22Rv1 (cell line): ENCODE measurements around the gene LRRC49.

Experiments used
- H3K27ac ChIP-seq: fragments of 450-650 bp; 2 replicates; pipeline ENCODE4 v1.5.1; 2017
- ZFX ChIP-seq: fragments of 450-650 bp; IDR thresholded peaks from 2 replicates; pipeline ENCODE4 v1.6.1; 2017; ENCODE audit warnings: antibody characterized with exemption, borderline replicate concordance
- TF ChIP-seq, protein P1 (sequence below): fragments of 450-650 bp; IDR thresholded peaks from 2 replicates; pipeline ENCODE4 v1.5.1; 2017; ENCODE audit warnings: mild to moderate bottlenecking

LRRC49 gene

DNA sequence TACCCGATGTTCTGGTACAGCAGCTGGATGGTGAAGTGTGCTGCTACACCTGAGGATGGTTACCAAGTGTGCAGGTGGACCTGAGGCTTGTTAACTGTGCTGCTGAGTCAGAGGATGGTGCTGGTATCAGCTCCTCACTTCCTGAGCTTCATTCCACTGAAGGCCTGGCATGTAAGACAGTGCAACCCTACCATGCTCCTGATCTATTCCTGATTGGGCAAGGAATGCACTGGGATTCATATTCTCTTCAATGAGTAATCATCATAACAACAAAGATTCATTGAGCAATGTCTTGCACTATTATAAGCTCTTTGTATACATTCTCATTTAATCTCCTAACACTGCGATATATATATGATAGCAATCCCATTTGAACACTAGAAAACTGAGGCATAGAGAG lies 159.7 kb downstream of the LRRC49 start:
- TF ChIP-seq ZFX, result no peak
- TF ChIP-seq, protein P1, sequence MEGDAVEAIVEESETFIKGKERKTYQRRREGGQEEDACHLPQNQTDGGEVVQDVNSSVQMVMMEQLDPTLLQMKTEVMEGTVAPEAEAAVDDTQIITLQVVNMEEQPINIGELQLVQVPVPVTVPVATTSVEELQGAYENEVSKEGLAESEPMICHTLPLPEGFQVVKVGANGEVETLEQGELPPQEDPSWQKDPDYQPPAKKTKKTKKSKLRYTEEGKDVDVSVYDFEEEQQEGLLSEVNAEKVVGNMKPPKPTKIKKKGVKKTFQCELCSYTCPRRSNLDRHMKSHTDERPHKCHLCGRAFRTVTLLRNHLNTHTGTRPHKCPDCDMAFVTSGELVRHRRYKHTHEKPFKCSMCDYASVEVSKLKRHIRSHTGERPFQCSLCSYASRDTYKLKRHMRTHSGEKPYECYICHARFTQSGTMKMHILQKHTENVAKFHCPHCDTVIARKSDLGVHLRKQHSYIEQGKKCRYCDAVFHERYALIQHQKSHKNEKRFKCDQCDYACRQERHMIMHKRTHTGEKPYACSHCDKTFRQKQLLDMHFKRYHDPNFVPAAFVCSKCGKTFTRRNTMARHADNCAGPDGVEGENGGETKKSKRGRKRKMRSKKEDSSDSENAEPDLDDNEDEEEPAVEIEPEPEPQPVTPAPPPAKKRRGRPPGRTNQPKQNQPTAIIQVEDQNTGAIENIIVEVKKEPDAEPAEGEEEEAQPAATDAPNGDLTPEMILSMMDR, result no peak
- H3K27ac ChIP-seq, result no peak overlapping the region

DNA sequence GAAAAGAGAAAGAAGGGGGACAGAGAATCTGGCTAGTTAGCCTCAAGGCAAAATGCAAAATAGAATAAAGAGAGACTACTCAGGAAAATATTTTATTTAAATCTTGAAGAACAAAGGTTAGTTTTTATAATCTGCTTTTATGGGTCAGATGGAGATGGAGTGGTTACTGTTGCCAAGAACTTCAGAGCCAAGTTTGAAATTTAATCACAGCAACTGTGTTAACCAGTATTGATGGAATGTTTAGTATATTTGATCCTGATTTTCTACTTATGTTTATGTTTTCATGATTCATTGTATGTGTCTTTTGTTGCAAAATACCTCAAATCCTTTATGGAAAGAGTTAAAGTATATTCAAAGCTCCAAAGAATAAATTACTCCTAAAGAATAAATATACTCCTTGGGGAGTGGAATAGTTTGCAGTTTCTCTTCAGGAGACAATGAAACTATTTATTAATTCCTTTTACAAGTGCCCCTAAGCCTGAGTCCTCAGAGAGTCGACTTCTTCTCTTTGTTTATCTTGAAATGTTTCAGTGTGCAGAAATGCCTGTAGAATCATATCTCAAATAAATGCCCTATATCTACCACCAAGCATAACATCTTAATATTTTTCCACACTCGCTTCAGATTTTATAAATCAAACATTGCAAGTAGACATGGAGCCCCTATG lies 161.8 kb downstream of the LRRC49 start:
- H3K27ac ChIP-seq, result no peak overlapping the region
- TF ChIP-seq ZFX, result no peak
- TF ChIP-seq, protein P1, result no peak

DNA sequence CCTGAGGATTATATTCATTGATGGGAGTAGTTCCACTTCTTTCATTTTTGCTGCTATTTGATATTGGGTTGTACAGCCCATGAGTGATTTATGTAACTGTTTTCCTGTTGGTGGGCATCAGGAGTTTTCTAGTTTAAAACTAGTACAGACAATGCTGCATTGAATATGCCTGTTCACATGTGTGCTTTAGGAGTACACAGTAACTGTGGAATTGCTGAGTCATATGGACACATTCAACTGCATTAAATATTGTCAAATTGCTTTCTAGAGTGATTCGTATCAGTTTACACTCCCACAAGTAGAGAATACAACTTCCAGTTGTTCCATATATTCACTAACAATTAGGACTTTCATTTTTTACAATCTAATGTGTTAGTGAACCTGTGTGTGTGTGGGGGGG lies 162.8 kb downstream of the LRRC49 start:
- TF ChIP-seq ZFX, result no peak
- TF ChIP-seq, protein P1, result no peak
- H3K27ac ChIP-seq, result no peak overlapping the region

DNA sequence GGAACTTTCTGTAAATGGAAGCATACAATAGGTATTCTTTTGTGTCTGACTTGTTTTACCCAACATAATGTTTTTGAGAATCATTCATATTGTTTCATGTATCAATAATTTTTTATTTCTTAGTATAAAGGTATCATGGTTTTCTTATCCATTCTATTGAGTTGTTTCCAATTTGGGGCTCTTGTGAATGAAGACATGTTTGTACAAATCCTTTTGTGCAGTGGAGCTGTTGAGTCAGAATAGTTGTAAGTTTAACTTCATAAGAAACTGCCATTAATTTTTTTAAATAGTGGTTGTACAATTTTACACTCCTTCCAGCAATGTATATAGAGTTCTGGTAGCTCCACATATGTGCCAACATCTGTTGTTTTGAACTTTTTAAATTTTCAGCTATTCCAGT lies 163.5 kb downstream of the LRRC49 start:
- H3K27ac ChIP-seq, result no peak overlapping the region
- TF ChIP-seq, protein P1, result no peak
- TF ChIP-seq ZFX, result no peak

DNA sequence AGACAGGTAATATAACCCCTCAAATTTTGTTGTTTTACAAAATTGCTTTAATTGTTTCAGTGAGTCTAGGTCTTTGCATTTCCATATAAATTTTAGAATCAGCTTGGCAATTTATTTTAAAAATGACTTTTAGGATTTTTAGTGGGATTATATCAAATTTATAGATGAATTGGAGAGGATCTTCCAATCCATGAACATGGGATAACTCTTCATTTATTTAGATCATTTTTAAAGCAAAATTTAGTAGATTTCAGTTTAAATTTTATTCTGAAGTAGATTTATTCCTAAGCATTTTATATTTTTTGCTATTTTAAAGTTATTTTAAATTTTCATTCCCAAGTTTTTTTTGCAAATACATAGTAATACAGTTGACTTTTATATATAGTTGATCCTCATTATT lies 164.5 kb downstream of the LRRC49 start:
- no peak for TF ChIP-seq ZFX
- TF ChIP-seq, protein P1, result no peak
- H3K27ac ChIP-seq, result no peak overlapping the region

DNA sequence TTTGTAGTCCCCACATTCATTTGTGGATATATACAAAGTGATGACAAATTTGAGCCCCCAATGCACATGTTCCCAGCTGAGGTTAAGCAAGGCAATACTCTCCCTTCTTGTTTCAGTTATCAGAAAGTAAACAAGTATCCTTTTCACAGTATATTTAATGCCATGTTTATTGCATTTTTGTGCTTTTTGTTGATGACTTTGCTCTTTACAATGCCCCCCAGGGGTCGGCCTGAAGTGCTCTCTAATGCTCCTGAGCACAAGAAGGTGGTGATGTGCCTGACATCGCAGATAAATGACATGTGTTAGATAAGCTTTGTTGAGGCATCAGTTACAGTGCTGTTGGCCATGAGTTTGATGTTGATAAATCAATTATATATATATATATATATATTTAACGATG lies 165.0 kb downstream of the LRRC49 start:
- H3K27ac ChIP-seq, result no peak overlapping the region
- TF ChIP-seq ZFX, result no peak
- TF ChIP-seq, protein P1, result no peak

DNA sequence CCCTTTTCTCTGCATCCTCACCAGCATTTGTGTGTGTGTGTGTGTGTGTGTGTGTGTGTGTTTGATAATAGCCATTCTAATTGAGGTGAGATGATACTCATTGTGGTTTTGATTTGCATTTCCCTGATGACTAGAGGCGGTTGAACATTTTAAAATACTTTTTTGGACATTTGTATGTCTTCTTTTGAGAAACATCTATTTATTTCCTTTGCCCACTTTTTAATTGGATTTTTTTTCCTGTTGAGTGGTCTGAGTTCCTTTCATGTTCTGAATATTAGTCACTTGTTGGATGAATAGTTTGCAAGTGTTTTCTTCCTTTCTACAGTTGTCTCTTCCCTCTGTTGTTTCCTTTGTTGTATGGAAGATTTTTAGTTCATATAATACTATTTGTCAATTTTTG lies 168.4 kb downstream of the LRRC49 start:
- H3K27ac ChIP-seq, result no peak overlapping the region
- TF ChIP-seq ZFX, result no peak
- TF ChIP-seq, protein P1, result no peak
